IMR-90 (cell line): ENCODE measurements around the gene ZNF296. TPM values are rescaled to one million over a fixed set of nuclear protein-coding genes. Genes with fewer than 3 reads are reported as not detected.

ENCODE experiments used
- ATAC-seq: fragments of 200-7000 bp; cut with Tn5 transposase; 2 replicates; pipeline ENCODE4 v1.9.1; 2020; ENCODE audit warnings: low read depth, mild to moderate bottlenecking, moderate library complexity
- BruUV-seq: library from RNA; stranded (reverse); fragments of 400-500 nt; replicated peaks from 2 replicates; lab custom pipeline; 2021; lab: Mats Ljungman, UMichigan
- CTCF ChIA-PET: fragments of 300-600 bp; formaldehyde crosslinking; extraction: SDS; loops from one replicate; lab custom pipeline; 2021; ENCODE audit warnings: antibody characterized with exemption; lab: Yijun Ruan, JAX
- POLR2A ChIA-PET: fragments of 300-600 bp; sonication (Branson Sonifier 250); formaldehyde crosslinking; loops from one replicate; lab custom pipeline; 2022; ENCODE audit warnings: antibody characterized with exemption; ENCODE audit not compliant: unreplicated experiment; lab: Charles Lee
- DNase-seq: peaks from one replicate; pipeline ENCODE4 v3.0.0; 2013
- H2AFZ ChIP-seq: replicated peaks from 2 replicates; pipeline ENCODE3; 2013; ENCODE audit warnings: low read length, mild to moderate bottlenecking; ENCODE audit not compliant: poor library complexity
- H2AK5ac ChIP-seq: 2 replicates; pipeline ENCODE4 v1.6.1; 2013; ENCODE audit warnings: low read depth, low read length, inconsistent platforms
- H2AK9ac ChIP-seq: replicated peaks from 2 replicates; pipeline ENCODE3; 2013; ENCODE audit warnings: mild to moderate bottlenecking, low read depth, low read length, moderate library complexity; ENCODE audit not compliant: poor library complexity
- H2BK120ac ChIP-seq: 2 replicates; pipeline ENCODE4 v1.6.1; 2013; ENCODE audit warnings: low read depth, low read length, inconsistent platforms
- H2BK15ac ChIP-seq: 3 replicates; pipeline ENCODE4 v1.6.1; 2013; ENCODE audit warnings: low read depth, low read length, inconsistent platforms
- H2BK20ac ChIP-seq: 2 replicates; pipeline ENCODE4 v1.6.1; 2013; ENCODE audit warnings: low read depth, mild to moderate bottlenecking, inconsistent platforms, low read length, moderate library complexity
- H2BK5ac ChIP-seq: 2 replicates; pipeline ENCODE4 v1.6.1; 2013; ENCODE audit warnings: mild to moderate bottlenecking, low read depth, low read length, inconsistent platforms; ENCODE audit not compliant: poor library complexity, severe bottlenecking
- H3K14ac ChIP-seq: replicated peaks from 2 replicates; pipeline ENCODE4 v1.6.1; 2013; ENCODE audit warnings: low read depth, low read length, inconsistent platforms
- H3K18ac ChIP-seq: 2 replicates; pipeline ENCODE4 v1.6.1; 2013; ENCODE audit warnings: low read depth, low read length, control low read depth
- H3K23ac ChIP-seq: 2 replicates; pipeline ENCODE4 v1.6.1; 2013; ENCODE audit warnings: low read depth, low read length, inconsistent platforms
- H3K27ac ChIP-seq: 2 replicates; pipeline ENCODE4 v1.5.1; 2013; ENCODE audit warnings: mild to moderate bottlenecking, control low read depth, low read length; ENCODE audit not compliant: insufficient read depth
- H3K27me3 ChIP-seq: 2 replicates; pipeline ENCODE4 v1.6.1; 2013; ENCODE audit warnings: low read length; ENCODE audit not compliant: control insufficient read depth, insufficient read depth
- H3K36me3 ChIP-seq: 2 replicates; pipeline ENCODE4 v1.6.1; 2013; ENCODE audit warnings: low read length, mixed read lengths; ENCODE audit not compliant: control insufficient read depth, insufficient read depth
- H3K4ac ChIP-seq: 2 replicates; pipeline ENCODE4 v1.6.1; 2013; ENCODE audit warnings: low read depth, low read length, inconsistent platforms
- H3K4me1 ChIP-seq: 2 replicates; pipeline ENCODE4 v1.6.1; 2013; ENCODE audit warnings: low read length, mixed read lengths; ENCODE audit not compliant: control insufficient read depth, insufficient read depth
- H3K4me2 ChIP-seq: 2 replicates; pipeline ENCODE4 v1.6.1; 2013; ENCODE audit warnings: low read depth, mild to moderate bottlenecking, control low read depth, low read length, moderate library complexity
- H3K4me3 ChIP-seq: 2 replicates; pipeline ENCODE4 v1.5.1; 2013; ENCODE audit warnings: low read depth, mild to moderate bottlenecking, control low read depth, low read length, moderate library complexity; ENCODE audit not compliant: insufficient read depth
- H3K56ac ChIP-seq: 2 replicates; pipeline ENCODE4 v1.6.1; 2013; ENCODE audit warnings: low read length, inconsistent platforms; ENCODE audit not compliant: insufficient read depth; ENCODE audit errors: extremely low read depth
- H3K79me1 ChIP-seq, 2 experiments: 2 replicates each; pipeline ENCODE4 v1.6.1; 2013; ENCODE audit warnings: low read length in 2 of 2, inconsistent platforms in 1 of 2, low read depth in 1 of 2
- H3K9ac ChIP-seq: 2 replicates; pipeline ENCODE4 v1.6.1; 2013; ENCODE audit warnings: low read depth, low read length, control low read depth
- H3K9me1 ChIP-seq: 2 replicates; pipeline ENCODE4 v1.6.1; 2013; ENCODE audit warnings: low read length, inconsistent platforms; ENCODE audit not compliant: insufficient read depth
- H3K9me3 ChIP-seq: 2 replicates; pipeline ENCODE4 v1.6.1; 2013; ENCODE audit warnings: low read length; ENCODE audit not compliant: control insufficient read depth, insufficient read depth
- H4K20me1 ChIP-seq: 2 replicates; pipeline ENCODE4 v1.6.1; 2013; ENCODE audit warnings: low read length, inconsistent platforms; ENCODE audit not compliant: insufficient read depth
- H4K5ac ChIP-seq: 2 replicates; pipeline ENCODE4 v1.6.1; 2013; ENCODE audit warnings: mild to moderate bottlenecking, low read depth, low read length, control low read depth
- H4K8ac ChIP-seq, 2 experiments: 2 replicates each; pipeline ENCODE4 v1.6.1; 2013; ENCODE audit warnings: low read depth in 2 of 2, low read length in 2 of 2, control low read depth in 1 of 2, inconsistent platforms in 1 of 2
- H4K91ac ChIP-seq: 2 replicates; pipeline ENCODE4 v1.6.1; 2013; ENCODE audit warnings: low read depth, low read length, inconsistent platforms; ENCODE audit not compliant: insufficient read depth
- BHLHE40 ChIP-seq: fragments of 150-350 bp; IDR thresholded peaks from 2 replicates; pipeline ENCODE4 v1.6.1; 2016; ENCODE audit warnings: mild to moderate bottlenecking, low read depth, low read length
- CEBPB ChIP-seq: IDR thresholded peaks from 2 replicates; pipeline ENCODE4 v1.6.1; 2012; ENCODE audit warnings: low read depth, low read length, improper control_type of control experiment
- CHD1 ChIP-seq: IDR thresholded peaks from 2 replicates; pipeline ENCODE4 v1.6.1; 2012; ENCODE audit warnings: low read depth, low read length, improper control_type of control experiment
- ELK1 ChIP-seq: fragments of 150-350 bp; IDR thresholded peaks from 2 replicates; pipeline ENCODE4 v1.6.1; 2016; ENCODE audit warnings: low read depth, mild to moderate bottlenecking, low read length, moderate library complexity, borderline replicate concordance
- FOS ChIP-seq: fragments of 150-350 bp; IDR thresholded peaks from 2 replicates; pipeline ENCODE4 v1.6.1; 2016; ENCODE audit warnings: low read depth, low read length
- MAFK ChIP-seq: IDR thresholded peaks from 2 replicates; pipeline ENCODE4 v1.6.1; 2012; ENCODE audit warnings: low read depth, low read length, improper control_type of control experiment
- MAZ ChIP-seq: IDR thresholded peaks from 2 replicates; pipeline ENCODE4 v1.6.1; 2012; ENCODE audit warnings: low read depth, mild to moderate bottlenecking, low read length, improper control_type of control experiment, moderate library complexity, borderline replicate concordance
- MXI1 ChIP-seq: IDR thresholded peaks from 2 replicates; pipeline ENCODE4 v1.6.1; 2012; ENCODE audit warnings: low read depth, mild to moderate bottlenecking, low read length, moderate library complexity, borderline replicate concordance
- NFE2L2 ChIP-seq: fragments of 150-350 bp; IDR thresholded peaks from 2 replicates; pipeline ENCODE4 v1.6.1; 2016; ENCODE audit warnings: low read depth, mild to moderate bottlenecking, low read length
- RCOR1 ChIP-seq: IDR thresholded peaks from 2 replicates; pipeline ENCODE4 v1.6.1; 2012; ENCODE audit warnings: mild to moderate bottlenecking, low read length, improper control_type of control experiment; ENCODE audit not compliant: insufficient replicate concordance
- RFX5 ChIP-seq: IDR thresholded peaks from 2 replicates; pipeline ENCODE4 v1.8.0; 2012; ENCODE audit warnings: low read depth, mild to moderate bottlenecking, low read length, moderate library complexity
- SMC3 ChIP-seq: fragments of 150-350 bp; IDR thresholded peaks from 2 replicates; pipeline ENCODE4 v1.6.1; 2016; ENCODE audit warnings: low read depth, mild to moderate bottlenecking, antibody characterized with exemption, low read length, moderate library complexity
- USF2 ChIP-seq: fragments of 150-350 bp; IDR thresholded peaks from 2 replicates; pipeline ENCODE4 v1.6.1; 2017; ENCODE audit warnings: mild to moderate bottlenecking, antibody characterized with exemption, low read length, low read depth
- WGBS, 2 experiments: methylation state at CpG; one replicate each; pipeline versions ENCODE4 v1.1.5 to v1.1.7; 2013; ENCODE audit warnings: missing lambda C conversion rate in 2 of 2; ENCODE audit not compliant: insufficient read length in 1 of 2; ENCODE audit errors: extremely low coverage in 2 of 2; 5-methylcytosine and 5-hydroxymethylcytosine counted together
- dilution Hi-C: fragments of 300-500 bp; cut with HindIII; formaldehyde crosslinking; loops from one replicate; pipeline ENCODE4 v1.14.3; 2018; ENCODE audit warnings: low sequenced_read_pairs; ENCODE audit not compliant: unreplicated experiment
- in situ Hi-C: fragments of 300-500 bp; cut with MboI; formaldehyde crosslinking; loops from 3 replicates; pipeline ENCODE4 v1.14.3; 2019; ENCODE audit warnings: low sequenced_read_pairs, inconsistent platforms, mixed read lengths
- intact Hi-C: fragments of 100-400 bp; cut with micrococcal nuclease; formaldehyde crosslinking; loops from 2 replicates; pipeline ENCODE4 v1.10.0; 2022
- polyA plus RNA-seq, 3 experiments: library from polyadenylated mRNA; depleted of rRNA; stranded (reverse); fragments of >200 nt; gene quantifications; 2 replicates each; pipeline ENCODE4 v1.2.3, GENCODE V29; 2012; ENCODE audit warnings: low replicate concordance in 1 of 3
- total RNA-seq: library from RNA; depleted of rRNA; stranded (reverse); fragments of >200 nt; gene quantifications from 2 replicates; pipeline ENCODE4 v1.2.3, GENCODE V29; 2012
- TF ChIP-seq, protein P1 (sequence below): conservative IDR thresholded peaks from 2 replicates; pipeline ENCODE4 v1.5.1; 2012; ENCODE audit warnings: mild to moderate bottlenecking, low read depth, low read length, improper control_type of control experiment

The ZNF296 gene
- total and polyA plus RNA-seq, 2 of the 4 experiments (the other 2 are of a cell fraction), result 0.10 TPM; not detected in 1

DNA sequence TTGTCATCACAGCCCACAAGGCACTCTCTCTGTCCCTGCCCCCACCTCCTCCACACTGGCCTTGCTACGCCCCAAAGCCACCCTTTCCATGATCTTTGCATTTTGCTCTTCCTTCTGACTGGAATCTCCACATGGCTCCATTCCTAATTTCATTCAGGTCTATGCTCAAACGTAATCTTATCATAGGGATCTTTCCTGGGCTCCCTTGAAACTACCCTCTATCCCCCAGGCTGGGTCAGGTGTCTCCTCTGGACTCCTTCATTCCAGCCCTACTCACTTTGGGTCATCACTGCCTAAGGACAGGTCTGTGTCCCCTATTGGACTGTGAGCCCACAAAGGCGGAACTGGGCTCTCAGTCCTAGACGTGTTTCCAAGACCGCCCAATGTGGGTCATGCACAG lies 5.9 kb upstream of the ZNF296 start:
- no peak for DNase-seq
- no peak overlapping the region for H4K5ac ChIP-seq
- no peak overlapping the region for H2BK5ac ChIP-seq
- H3K23ac ChIP-seq, result no peak overlapping the region
- no peaks in the 10 kb centered on the region; the same call in 1 of the 2 replicates for H4K20me1 ChIP-seq
- ChIA-PET POLR2A (no interaction called here), CTCF (no interaction called here)
- no peak overlapping the region for H2AFZ ChIP-seq
- H3K4me2 ChIP-seq, result no peak overlapping the region
- no peak overlapping the region for H3K27ac ChIP-seq
- no peak overlapping the region for H4K8ac ChIP-seq
- H3K4me3 ChIP-seq, result no peak overlapping the region
- no peak for TF ChIP-seq CHD1
- no peak for TF ChIP-seq RCOR1
- no peak for TF ChIP-seq RFX5
- no peak for TF ChIP-seq FOS
- TF ChIP-seq, protein P1, sequence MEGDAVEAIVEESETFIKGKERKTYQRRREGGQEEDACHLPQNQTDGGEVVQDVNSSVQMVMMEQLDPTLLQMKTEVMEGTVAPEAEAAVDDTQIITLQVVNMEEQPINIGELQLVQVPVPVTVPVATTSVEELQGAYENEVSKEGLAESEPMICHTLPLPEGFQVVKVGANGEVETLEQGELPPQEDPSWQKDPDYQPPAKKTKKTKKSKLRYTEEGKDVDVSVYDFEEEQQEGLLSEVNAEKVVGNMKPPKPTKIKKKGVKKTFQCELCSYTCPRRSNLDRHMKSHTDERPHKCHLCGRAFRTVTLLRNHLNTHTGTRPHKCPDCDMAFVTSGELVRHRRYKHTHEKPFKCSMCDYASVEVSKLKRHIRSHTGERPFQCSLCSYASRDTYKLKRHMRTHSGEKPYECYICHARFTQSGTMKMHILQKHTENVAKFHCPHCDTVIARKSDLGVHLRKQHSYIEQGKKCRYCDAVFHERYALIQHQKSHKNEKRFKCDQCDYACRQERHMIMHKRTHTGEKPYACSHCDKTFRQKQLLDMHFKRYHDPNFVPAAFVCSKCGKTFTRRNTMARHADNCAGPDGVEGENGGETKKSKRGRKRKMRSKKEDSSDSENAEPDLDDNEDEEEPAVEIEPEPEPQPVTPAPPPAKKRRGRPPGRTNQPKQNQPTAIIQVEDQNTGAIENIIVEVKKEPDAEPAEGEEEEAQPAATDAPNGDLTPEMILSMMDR, result no peak
- no peak for TF ChIP-seq SMC3
- TF ChIP-seq MXI1, result no peak
- no peak for TF ChIP-seq MAZ
- no peak for TF ChIP-seq BHLHE40
- no peak for TF ChIP-seq NFE2L2
- TF ChIP-seq MAFK, result no peak
- TF ChIP-seq USF2, result no peak
- no peak for TF ChIP-seq ELK1
- TF ChIP-seq CEBPB, result no peak
- H3K14ac ChIP-seq, result no peak overlapping the region
- H3K9me3 ChIP-seq, result no peaks in the 10 kb centered on the region
- no peak for ATAC-seq
- no peak overlapping the region for H4K91ac ChIP-seq
- H3K79me1 ChIP-seq, result peaks cover 23 to 63% of the 10 kb centered on the region in 2 experiments
- H2AK9ac ChIP-seq, result no peak overlapping the region
- intact Hi-C loops, result no loop called here
- H2BK15ac ChIP-seq, result no peak overlapping the region
- H3K4me1 ChIP-seq, result peaks cover 5% of the 10 kb centered on the region; the same call in 1 of the 2 replicates
- 94% methylated on average over 3 of the region's 5 CpGs; no CpG with 5 or more reads in 1 of the 2 experiments for WGBS, 2 experiments
- H2BK120ac ChIP-seq, result no peak overlapping the region
- BruUV-seq, result no TSS peak
- peaks cover 15% of the 10 kb centered on the region for H3K9me1 ChIP-seq
- H3K4ac ChIP-seq, result no peak overlapping the region
- H3K36me3 ChIP-seq, result peaks cover 16% of the 10 kb centered on the region
- no peak overlapping the region for H3K56ac ChIP-seq
- in situ Hi-C loops, result no loop called here
- no peak overlapping the region for H2AK5ac ChIP-seq
- dilution Hi-C loops, result no loop called here
- no peak overlapping the region for H3K9ac ChIP-seq
- H3K27me3 ChIP-seq, result no peaks in the 10 kb centered on the region
- H2BK20ac ChIP-seq, result no peak overlapping the region
- H3K18ac ChIP-seq, result no peak overlapping the region
